Activated naive CD4-positive, alpha-beta T cell (primary cell): Measurements from ENCODE around the gene GVQW3.
A peak's percentile ranks its signal among the peaks of the same experiment; 100 is the strongest.

Source experiments
- DNase-seq, 4 experiments: peaks; one replicate each; lab custom pipeline; 2025; lab: John Stamatoyannopoulos, UW

GVQW3 gene

GRCh38 chr11:76445121-76446084, 64.3 kb downstream of the GVQW3 start:
- peak; percentile 14 to 33 (median 26) for DNase-seq

GRCh38 chr11:76448506-76448905, 67.4 kb downstream of the GVQW3 start:
- no peak for DNase-seq

GRCh38 chr11:76453248-76453647, 72.1 kb downstream of the GVQW3 start:
- DNase-seq = no peak

GRCh38 chr11:76455331-76455730, 74.2 kb downstream of the GVQW3 start:
- no peak for DNase-seq

- DNase-seq = no peak
Observed at GRCh38 chr11:76455931-76456330, 74.8 kb downstream of the GVQW3 start.

- DNase-seq = no peak
Observed at GRCh38 chr11:76456571-76456970, 75.4 kb downstream of the GVQW3 start.
